ENCODE data around the gene CCDC192. TPM values are rescaled to one million over a fixed set of nuclear protein-coding genes. Genes with fewer than 3 reads are reported as not detected.

CCDC192 gene
- total and polyA plus RNA-seq, 2 of the 4 experiments (the other 2 are of a cell fraction): not detected

GRCh38 chr5:127878174-127878750 lies 175.1 kb downstream of the CCDC192 start:
- Histone ChIP-seq H3K9me3 (ENCODE audit: control insufficient read depth, insufficient read depth, low read length) (no peaks in the 10 kb centered on the region), H3K23ac (ENCODE audit: low read depth, low read length) (no peak overlapping the region), H3K9me1 (ENCODE audit: insufficient read depth, low read length) (peaks cover 3% of the 10 kb centered on the region), H3K36me3 (ENCODE audit: control insufficient read depth, insufficient read depth, low read length) (no peaks in the 10 kb centered on the region), H3K27ac (ENCODE audit: insufficient read depth, low read length) (no peak overlapping the region), H3K56ac (ENCODE audit: extremely low read depth, insufficient read depth, low read length) (no peak overlapping the region), H3K4ac (ENCODE audit: low read depth, low read length) (no peak overlapping the region), H3K18ac (ENCODE audit: low read depth, low read length) (no peak overlapping the region), H3K79me1 (ENCODE audit: low read depth in 1 of 2, low read length in 2 of 2) (no peaks in the 10 kb centered on the region), H2BK20ac (ENCODE audit: low read depth, low read length) (no peak overlapping the region), H3K14ac (replicated peaks; ENCODE audit: low read depth, low read length) (no peak overlapping the region), H2AK9ac (replicated peaks; ENCODE audit: low read depth, low read length, poor library complexity) (no peak overlapping the region), H4K5ac (ENCODE audit: low read depth, low read length) (no peak overlapping the region), H2AFZ (replicated peaks; ENCODE audit: low read length, poor library complexity) (no peak overlapping the region), H4K8ac (ENCODE audit: low read depth in 2 of 2, low read length in 2 of 2) (no peak overlapping the region), H4K20me1 (ENCODE audit: insufficient read depth, low read length) (no peaks in the 10 kb centered on the region), H4K91ac (ENCODE audit: insufficient read depth, low read depth, low read length) (no peak overlapping the region), H2BK120ac (ENCODE audit: low read depth, low read length) (no peak overlapping the region), H2BK5ac (ENCODE audit: low read depth, low read length, poor library complexity, severe bottlenecking) (no peak overlapping the region), H2BK15ac (ENCODE audit: low read depth, low read length) (no peak overlapping the region), H3K4me3 (ENCODE audit: insufficient read depth, low read depth, low read length) (no peak overlapping the region), H2AK5ac (ENCODE audit: low read depth, low read length) (no peak overlapping the region), H3K27me3 (ENCODE audit: control insufficient read depth, insufficient read depth, low read length) (no peaks in the 10 kb centered on the region), H3K9ac (ENCODE audit: low read depth, low read length) (no peak overlapping the region), H3K4me2 (ENCODE audit: low read depth, low read length) (no peak overlapping the region), H3K4me1 (ENCODE audit: control insufficient read depth, insufficient read depth, low read length) (0 out of 2 replicates have a peak, but pooled peaks cover 2% of the 10 kb centered on the region)
- dilution Hi-C loops (cut with HindIII; ENCODE audit: low sequenced_read_pairs, unreplicated experiment) (no loop called here), intact Hi-C loops (cut with micrococcal nuclease) (loop anchor here (1.0 to 5.0 kb wide), 2 partner anchors 316 to 323 kb away; no protein-coding TSS in a partner anchor), in situ Hi-C loops (cut with MboI; ENCODE audit: low sequenced_read_pairs) (loop anchor here (25.0 kb wide), 1 partner anchor 316 kb away; no protein-coding TSS in a partner anchor)
- ChIA-PET CTCF (interaction anchor here (0.7 to 1.9 kb wide), 9 partner anchors 11 to 323 kb away, joined by 3 to 9 read pairs (median 4); no protein-coding TSS in a partner anchor), POLR2A (ENCODE audit: unreplicated experiment) (no interaction called here)
- BruUV-seq (replicated peaks): no TSS peak
- ATAC-seq (ENCODE audit: low read depth): peak; percentile 88
- TF ChIP-seq USF2 (IDR thresholded peaks at IDR 0.05; ENCODE audit: low read depth, low read length) (no peak), MXI1 (IDR thresholded peaks at IDR 0.05; ENCODE audit: borderline replicate concordance, low read depth, low read length) (no peak), CHD1 (IDR thresholded peaks at IDR 0.05; ENCODE audit: low read depth, low read length) (no peak), MAFK (IDR thresholded peaks at IDR 0.05; ENCODE audit: low read depth, low read length) (no peak), MAZ (IDR thresholded peaks at IDR 0.05; ENCODE audit: borderline replicate concordance, low read depth, low read length) (no peak), CTCF (conservative IDR thresholded peaks at IDR 0.05; ENCODE audit: low read depth, low read length) (peak; percentile 63), SMC3 (IDR thresholded peaks at IDR 0.05; ENCODE audit: low read depth, low read length) (peak; percentile 68), POLR2A (IDR thresholded peaks at IDR 0.05; ENCODE audit: low read depth, low read length) (no peak), BHLHE40 (IDR thresholded peaks at IDR 0.05; ENCODE audit: low read depth, low read length) (no peak), NFE2L2 (IDR thresholded peaks at IDR 0.05; ENCODE audit: low read depth, low read length) (no peak), CEBPB (IDR thresholded peaks at IDR 0.05; ENCODE audit: low read depth, low read length) (no peak), FOS (IDR thresholded peaks at IDR 0.05; ENCODE audit: low read depth, low read length) (no peak), RAD21 (IDR thresholded peaks at IDR 0.05; ENCODE audit: low read length) (peak; percentile 61), RFX5 (IDR thresholded peaks at IDR 0.05; ENCODE audit: low read depth, low read length) (no peak), RCOR1 (IDR thresholded peaks at IDR 0.05; ENCODE audit: insufficient replicate concordance, low read length) (no peak)
- TF ChIP-seq, protein P1, sequence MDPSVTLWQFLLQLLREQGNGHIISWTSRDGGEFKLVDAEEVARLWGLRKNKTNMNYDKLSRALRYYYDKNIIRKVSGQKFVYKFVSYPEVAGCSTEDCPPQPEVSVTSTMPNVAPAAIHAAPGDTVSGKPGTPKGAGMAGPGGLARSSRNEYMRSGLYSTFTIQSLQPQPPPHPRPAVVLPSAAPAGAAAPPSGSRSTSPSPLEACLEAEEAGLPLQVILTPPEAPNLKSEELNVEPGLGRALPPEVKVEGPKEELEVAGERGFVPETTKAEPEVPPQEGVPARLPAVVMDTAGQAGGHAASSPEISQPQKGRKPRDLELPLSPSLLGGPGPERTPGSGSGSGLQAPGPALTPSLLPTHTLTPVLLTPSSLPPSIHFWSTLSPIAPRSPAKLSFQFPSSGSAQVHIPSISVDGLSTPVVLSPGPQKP (IDR thresholded peaks at IDR 0.05; ENCODE audit: borderline replicate concordance, low read depth, low read length): no peak
- no CpG with 5 or more reads among the region's 4 CpGs for WGBS, 2 experiments (ENCODE audit: extremely low coverage in 2 of 2, insufficient read length in 1 of 2)
- DNase-seq: peak; percentile 57

Data from IMR-90 (cell line).